Gastrocnemius medialis (tissue), 4 donors: ENCODE results near the gene RB1.

Experiments used
- POLR2A ChIP-seq, 2 donors: fragments of 450-650 bp; IDR thresholded peaks; one replicate each; pipeline ENCODE4 v1.6.1; 2017; ENCODE audit warnings: antibody characterized with exemption in 2 of 2, mild to moderate bottlenecking in 2 of 2, moderate library complexity in 2 of 2
- TF ChIP-seq, protein P1 (sequence below), 5 experiments: fragments of 450-650 bp in 3 of 5; fragments of 200-600 bp in 2 of 5; sonication (generic) in 2 of 5; IDR thresholded peaks in 4 of 5; conservative IDR thresholded peaks in 1 of 5; 1 replicate in 4 of 5; 2 replicates in 1 of 5; pipeline ENCODE4 v1.5.1; 2016 to 2019; ENCODE audit warnings: antibody characterized with exemption in 5 of 5, mild to moderate bottlenecking in 3 of 5, moderate library complexity in 3 of 5

DNA sequence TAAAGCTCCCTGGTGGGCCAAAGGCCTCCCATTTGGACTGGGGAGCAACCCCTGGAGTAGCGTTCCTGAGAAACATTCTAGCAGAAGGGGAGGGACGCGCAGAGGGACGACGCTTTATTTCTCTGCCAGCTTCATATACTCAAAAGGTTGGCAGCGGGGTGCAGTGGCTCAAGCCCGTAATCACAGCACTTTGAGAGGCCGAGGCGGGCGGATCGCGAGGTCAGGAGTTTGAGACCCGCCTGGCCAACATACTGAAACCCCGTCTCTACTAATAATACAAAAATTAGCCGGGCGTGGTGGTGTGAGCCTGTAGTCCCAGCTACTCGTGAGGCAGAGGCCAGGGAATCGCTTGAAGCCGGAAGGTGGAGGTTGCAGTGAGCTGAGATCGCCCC is 16.8 kb downstream of the RB1 start:
- TF ChIP-seq, protein P1, sequence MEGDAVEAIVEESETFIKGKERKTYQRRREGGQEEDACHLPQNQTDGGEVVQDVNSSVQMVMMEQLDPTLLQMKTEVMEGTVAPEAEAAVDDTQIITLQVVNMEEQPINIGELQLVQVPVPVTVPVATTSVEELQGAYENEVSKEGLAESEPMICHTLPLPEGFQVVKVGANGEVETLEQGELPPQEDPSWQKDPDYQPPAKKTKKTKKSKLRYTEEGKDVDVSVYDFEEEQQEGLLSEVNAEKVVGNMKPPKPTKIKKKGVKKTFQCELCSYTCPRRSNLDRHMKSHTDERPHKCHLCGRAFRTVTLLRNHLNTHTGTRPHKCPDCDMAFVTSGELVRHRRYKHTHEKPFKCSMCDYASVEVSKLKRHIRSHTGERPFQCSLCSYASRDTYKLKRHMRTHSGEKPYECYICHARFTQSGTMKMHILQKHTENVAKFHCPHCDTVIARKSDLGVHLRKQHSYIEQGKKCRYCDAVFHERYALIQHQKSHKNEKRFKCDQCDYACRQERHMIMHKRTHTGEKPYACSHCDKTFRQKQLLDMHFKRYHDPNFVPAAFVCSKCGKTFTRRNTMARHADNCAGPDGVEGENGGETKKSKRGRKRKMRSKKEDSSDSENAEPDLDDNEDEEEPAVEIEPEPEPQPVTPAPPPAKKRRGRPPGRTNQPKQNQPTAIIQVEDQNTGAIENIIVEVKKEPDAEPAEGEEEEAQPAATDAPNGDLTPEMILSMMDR (IDR thresholded peaks at IDR 0.05 in 4 of 5, conservative IDR thresholded peaks at IDR 0.05 in 1 of 5), result no peak
- TF ChIP-seq POLR2A (IDR thresholded peaks at IDR 0.05), result no peak
